Activated naive CD4-positive, alpha-beta T cell (primary cell): Measurements from ENCODE around the gene N4BP2L1.
A peak's percentile ranks its signal among the peaks of the same experiment; 100 is the strongest.

Source experiments
- DNase-seq, 4 experiments: peaks; one replicate each; lab custom pipeline; 2025; lab: John Stamatoyannopoulos, UW

Gene N4BP2L1

GRCh38 chr13:32431361-32431760 is 3.4 kb upstream of the N4BP2L1 start:
- DNase-seq, result no peak

- DNase-seq, result no peak
Measured at GRCh38 chr13:32430018-32430747, 2.3 kb upstream of the N4BP2L1 start.

GRCh38 chr13:32429433-32429909 is 1.5 kb upstream of the N4BP2L1 start:
- DNase-seq, result no peak

GRCh38 chr13:32428581-32429432 is 877 bp upstream of the N4BP2L1 start:
- DNase-seq, result no peak

GRCh38 chr13:32426990-32427851 is 709 bp downstream of the N4BP2L1 start:
- DNase-seq, result peak; percentile 14 to 49 (median 23)

- DNase-seq, result peak in 2 of 4 experiments; percentile 5 to 21
Measured at GRCh38 chr13:32426191-32426989, 1.5 kb downstream of the N4BP2L1 start.

GRCh38 chr13:32425158-32425557 is 2.8 kb downstream of the N4BP2L1 start:
- no peak for DNase-seq

GRCh38 chr13:32423592-32423991 is 4.3 kb downstream of the N4BP2L1 start:
- no peak for DNase-seq

GRCh38 chr13:32419862-32420261 is 8.1 kb downstream of the N4BP2L1 start:
- no peak for DNase-seq

GRCh38 chr13:32417995-32418394 is 9.9 kb downstream of the N4BP2L1 start:
- DNase-seq, result no peak

GRCh38 chr13:32415019-32415418 is 12.9 kb downstream of the N4BP2L1 start:
- DNase-seq, result no peak

GRCh38 chr13:32414580-32414979 is 13.3 kb downstream of the N4BP2L1 start:
- DNase-seq, result no peak

GRCh38 chr13:32413284-32413683 is 14.6 kb downstream of the N4BP2L1 start:
- no peak for DNase-seq

GRCh38 chr13:32409561-32410421 is 18.1 kb downstream of the N4BP2L1 start:
- DNase-seq, result no peak

- DNase-seq, result no peak
Measured at GRCh38 chr13:32409001-32409313, 19.0 kb downstream of the N4BP2L1 start.

GRCh38 chr13:32408296-32409000 is 19.5 kb downstream of the N4BP2L1 start:
- DNase-seq, result no peak

- DNase-seq, result no peak
Measured at GRCh38 chr13:32407854-32408253, 20.1 kb downstream of the N4BP2L1 start.

GRCh38 chr13:32403108-32403507 is 24.8 kb downstream of the N4BP2L1 start:
- no peak for DNase-seq

- no peak for DNase-seq
Measured at GRCh38 chr13:32391101-32391619, 36.8 kb downstream of the N4BP2L1 start.

GRCh38 chr13:32390484-32390883 is 37.4 kb downstream of the N4BP2L1 start:
- DNase-seq, result no peak
